Measurements from ENCODE around the gene APBA1. TPM values are rescaled to one million over a fixed set of nuclear protein-coding genes. Genes with fewer than 3 reads are reported as not detected.

APBA1 gene
- total and polyA plus RNA-seq, 2 of the 8 experiments (the other 6 are each of a cell fraction or from before 2014, with no cell fraction given), result 0.36 to 0.60 TPM

DNA sequence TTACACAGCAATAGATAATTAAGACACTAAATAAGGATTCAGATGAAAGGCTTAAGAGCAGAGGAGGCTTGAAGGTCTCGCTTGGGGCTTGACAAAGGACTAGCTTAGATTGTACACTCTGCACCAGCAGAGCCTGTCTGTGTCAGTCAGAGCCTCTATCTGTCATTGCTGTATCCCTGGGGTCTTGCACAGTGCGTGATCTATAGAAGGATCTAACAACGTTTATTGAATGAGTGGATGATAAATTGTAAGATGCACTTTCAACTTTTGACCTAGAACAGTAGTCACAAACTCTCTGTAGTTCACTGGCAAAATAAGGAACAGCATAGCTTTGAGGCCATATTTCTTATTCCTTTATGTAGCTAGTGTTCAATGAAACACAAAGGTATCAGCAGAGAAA is 173.7 kb downstream of the APBA1 start (continued):
- TF ChIP-seq, protein P1, sequence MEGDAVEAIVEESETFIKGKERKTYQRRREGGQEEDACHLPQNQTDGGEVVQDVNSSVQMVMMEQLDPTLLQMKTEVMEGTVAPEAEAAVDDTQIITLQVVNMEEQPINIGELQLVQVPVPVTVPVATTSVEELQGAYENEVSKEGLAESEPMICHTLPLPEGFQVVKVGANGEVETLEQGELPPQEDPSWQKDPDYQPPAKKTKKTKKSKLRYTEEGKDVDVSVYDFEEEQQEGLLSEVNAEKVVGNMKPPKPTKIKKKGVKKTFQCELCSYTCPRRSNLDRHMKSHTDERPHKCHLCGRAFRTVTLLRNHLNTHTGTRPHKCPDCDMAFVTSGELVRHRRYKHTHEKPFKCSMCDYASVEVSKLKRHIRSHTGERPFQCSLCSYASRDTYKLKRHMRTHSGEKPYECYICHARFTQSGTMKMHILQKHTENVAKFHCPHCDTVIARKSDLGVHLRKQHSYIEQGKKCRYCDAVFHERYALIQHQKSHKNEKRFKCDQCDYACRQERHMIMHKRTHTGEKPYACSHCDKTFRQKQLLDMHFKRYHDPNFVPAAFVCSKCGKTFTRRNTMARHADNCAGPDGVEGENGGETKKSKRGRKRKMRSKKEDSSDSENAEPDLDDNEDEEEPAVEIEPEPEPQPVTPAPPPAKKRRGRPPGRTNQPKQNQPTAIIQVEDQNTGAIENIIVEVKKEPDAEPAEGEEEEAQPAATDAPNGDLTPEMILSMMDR (IDR thresholded peaks at IDR 0.05; ENCODE audit: control extremely low read depth in 1 of 3, insufficient read depth in 1 of 3, low read depth in 1 of 3, low read length in 3 of 3), result no peak
- TF ChIP-seq SP4 (IDR thresholded peaks at IDR 0.05; ENCODE audit: low read length) (no peak), SIRT6 (IDR thresholded peaks at IDR 0.05; ENCODE audit: low read length) (no peak), CHD7 (IDR thresholded peaks at IDR 0.05; ENCODE audit: insufficient replicate concordance, low read length) (no peak), RFX5 (IDR thresholded peaks at IDR 0.05; ENCODE audit: borderline replicate concordance, low read depth, low read length) (no peak), ATF2 (IDR thresholded peaks at IDR 0.05; ENCODE audit: low read length) (no peak), CTBP2 (IDR thresholded peaks at IDR 0.05; ENCODE audit: borderline replicate concordance, insufficient read depth, insufficient read length, low read length) (no peak)

Data from H1 (cell line).